ENCODE data around the gene ARSB.

Gene ARSB

GRCh38 chr5:78989080-78989479 is 4.0 kb upstream of the ARSB start:
- Histone ChIP-seq H3K9me3 (ENCODE audit: low read length) (no peaks in the 10 kb centered on the region), H3K9me2 (ENCODE audit: low read depth, low read length) (no peaks in the 10 kb centered on the region), H2AFZ (ENCODE audit: low read length) (no peak overlapping the region), H3K36me3 (ENCODE audit: insufficient read depth, low read length) (no peaks in the 10 kb centered on the region), H3K4me2 (ENCODE audit: low read length) (no peak overlapping the region), H3K4me3 (ENCODE audit: low read depth, low read length, poor library complexity, severe bottlenecking) (no peak overlapping the region), H4K20me1 (ENCODE audit: insufficient read depth, low read length) (no peaks in the 10 kb centered on the region), H3K4me1 (ENCODE audit: insufficient read depth, low read length, severe bottlenecking) (peaks cover 10% of the 10 kb centered on the region), H3F3A (ENCODE audit: insufficient read depth, low read length) (peaks cover 4% of the 10 kb centered on the region; the same call in 1 of the 2 replicates), H3K79me2 (ENCODE audit: insufficient read depth, low read length) (no peaks in the 10 kb centered on the region), H3K27me3 (ENCODE audit: insufficient read depth, low read length) (no peaks in the 10 kb centered on the region), H3K27ac (ENCODE audit: low read depth, low read length, poor library complexity, severe bottlenecking) (no peak overlapping the region), H3K9ac (ENCODE audit: low read length) (no peak overlapping the region)
- no peak for TF ChIP-seq CTCF (IDR thresholded peaks at IDR 0.05; ENCODE audit: low read length)
- no peak for TF ChIP-seq EZH2 (IDR thresholded peaks at IDR 0.05; ENCODE audit: borderline replicate concordance, low read length)

GRCh38 chr5:78985725-78986223 is 664 bp upstream of the ARSB start:
- no peaks in the 10 kb centered on the region for H3K9me2 ChIP-seq (ENCODE audit: low read depth, low read length)
- no peaks in the 10 kb centered on the region for H3K9me3 ChIP-seq (ENCODE audit: low read length)
- H3K9ac ChIP-seq (ENCODE audit: low read length): peak overlapping the region; percentile 75
- H3K4me3 ChIP-seq (ENCODE audit: low read depth, low read length, poor library complexity, severe bottlenecking): peak overlapping the region; percentile 68
- H3K4me1 ChIP-seq (ENCODE audit: insufficient read depth, low read length, severe bottlenecking): peaks cover 34% of the 10 kb centered on the region
- peak overlapping the region; percentile 90 for H3K4me2 ChIP-seq (ENCODE audit: low read length)
- TF ChIP-seq EZH2 (IDR thresholded peaks at IDR 0.05; ENCODE audit: borderline replicate concordance, low read length): no peak
- no peak for TF ChIP-seq CTCF (IDR thresholded peaks at IDR 0.05; ENCODE audit: low read length)
- H3K36me3 ChIP-seq (ENCODE audit: insufficient read depth, low read length): no peaks in the 10 kb centered on the region
- H3K79me2 ChIP-seq (ENCODE audit: insufficient read depth, low read length): no peaks in the 10 kb centered on the region
- H3K27ac ChIP-seq (ENCODE audit: low read depth, low read length, poor library complexity, severe bottlenecking): peak overlapping the region; percentile 1
- H4K20me1 ChIP-seq (ENCODE audit: insufficient read depth, low read length): no peaks in the 10 kb centered on the region
- H3F3A ChIP-seq (ENCODE audit: insufficient read depth, low read length): peaks cover 4% of the 10 kb centered on the region; the same call in 1 of the 2 replicates
- H3K27me3 ChIP-seq (ENCODE audit: insufficient read depth, low read length): no peaks in the 10 kb centered on the region
- H2AFZ ChIP-seq (ENCODE audit: low read length): no peak overlapping the region

- Histone ChIP-seq H2AFZ (ENCODE audit: low read length) (peak overlapping the region; percentile 91), H3K27ac (ENCODE audit: low read depth, low read length, poor library complexity, severe bottlenecking) (peak overlapping the region; percentile 69)
These were observed 533 bp downstream of the ARSB start for GRCh38 chr5:78984439-78985115.

More at GRCh38 chr5:78984439-78985115, 533 bp downstream of the ARSB start:
- H3K9me3 ChIP-seq (ENCODE audit: low read length): no peaks in the 10 kb centered on the region
- no peaks in the 10 kb centered on the region for H3K79me2 ChIP-seq (ENCODE audit: insufficient read depth, low read length)
- H4K20me1 ChIP-seq (ENCODE audit: insufficient read depth, low read length): no peaks in the 10 kb centered on the region
- H3K27me3 ChIP-seq (ENCODE audit: insufficient read depth, low read length): no peaks in the 10 kb centered on the region
- H3K9ac ChIP-seq (ENCODE audit: low read length): peak overlapping the region; percentile 75
- H3K4me2 ChIP-seq (ENCODE audit: low read length): peak overlapping the region; percentile 90
- H3K4me1 ChIP-seq (ENCODE audit: insufficient read depth, low read length, severe bottlenecking): peaks cover 34% of the 10 kb centered on the region
- H3K9me2 ChIP-seq (ENCODE audit: low read depth, low read length): no peaks in the 10 kb centered on the region
- TF ChIP-seq CTCF (IDR thresholded peaks at IDR 0.05; ENCODE audit: low read length): no peak
- no peak for TF ChIP-seq EZH2 (IDR thresholded peaks at IDR 0.05; ENCODE audit: borderline replicate concordance, low read length)
- H3K4me3 ChIP-seq (ENCODE audit: low read depth, low read length, poor library complexity, severe bottlenecking): peak overlapping the region; percentile 68
- H3K36me3 ChIP-seq (ENCODE audit: insufficient read depth, low read length): no peaks in the 10 kb centered on the region
- H3F3A ChIP-seq (ENCODE audit: insufficient read depth, low read length): peaks cover 4% of the 10 kb centered on the region; the same call in 1 of the 2 replicates

All from OCI-LY1 (cell line).